Stomach smooth muscle (tissue), 2 donors: ENCODE data around the gene IGFBP3.

Experiments
- H3K27ac ChIP-seq: one replicate; pipeline ENCODE4 v1.7.0; 2013; ENCODE audit warnings: mild to moderate bottlenecking, low read length, inconsistent platforms
- H3K27me3 ChIP-seq, 2 donors: one replicate each; pipeline ENCODE4 v1.7.0; 2013; ENCODE audit warnings: low read length in 2 of 2; ENCODE audit not compliant: insufficient read depth in 2 of 2, control insufficient read depth in 1 of 2
- H3K36me3 ChIP-seq, 2 donors: one replicate each; pipeline ENCODE4 v1.7.0; 2013; ENCODE audit warnings: low read length in 2 of 2; ENCODE audit not compliant: control insufficient read depth in 2 of 2, insufficient read depth in 2 of 2
- H3K4me1 ChIP-seq: one replicate; pipeline ENCODE4 v1.7.0; 2013; ENCODE audit warnings: low read length; ENCODE audit not compliant: control insufficient read depth, insufficient read depth
- H3K4me3 ChIP-seq, 2 donors: one replicate each; pipeline ENCODE4 v1.7.0; 2013; ENCODE audit warnings: low read length in 2 of 2
- H3K9ac ChIP-seq, 2 donors: one replicate each; pipeline ENCODE4 v1.7.0; 2013; ENCODE audit warnings: low read length in 2 of 2, mild to moderate bottlenecking in 1 of 2
- H3K9me3 ChIP-seq, 2 donors: one replicate each; pipeline ENCODE4 v1.7.0; 2013; ENCODE audit warnings: low read length in 2 of 2; ENCODE audit not compliant: control insufficient read depth in 2 of 2
- donor health status: healthy.
- donor health status: Pancreatic carcinoma.

Gene IGFBP3

DNA sequence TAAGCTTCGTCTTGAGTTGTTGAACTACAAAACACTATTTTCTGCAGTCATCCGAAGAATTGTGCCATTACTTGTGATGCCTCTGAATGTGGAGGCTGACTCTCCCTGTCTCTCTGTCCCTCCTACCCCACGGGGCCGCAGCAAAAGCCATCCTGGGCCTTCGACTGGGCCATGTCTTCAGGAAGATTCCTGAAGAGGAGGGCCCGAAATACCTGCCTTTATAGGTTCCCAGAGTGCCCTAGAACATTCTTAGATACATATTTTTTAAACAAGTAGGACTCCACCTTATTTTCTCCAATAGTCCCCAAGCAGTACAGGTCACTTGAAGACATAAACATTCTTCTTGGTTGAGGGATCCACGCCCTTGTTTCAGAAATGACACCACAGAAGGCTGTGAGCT is 8.1 kb downstream of the IGFBP3 start:
- Histone ChIP-seq H3K36me3 (no peaks in the 10 kb centered on the region), H3K27ac (no peak overlapping the region), H3K9me3 (no peaks in the 10 kb centered on the region), H3K4me1 (peaks cover 3% of the 10 kb centered on the region), H3K9ac (no peak overlapping the region), H3K27me3 (peaks cover 6% of the 10 kb centered on the region in 2 donors), H3K4me3 (no peak overlapping the region)

DNA sequence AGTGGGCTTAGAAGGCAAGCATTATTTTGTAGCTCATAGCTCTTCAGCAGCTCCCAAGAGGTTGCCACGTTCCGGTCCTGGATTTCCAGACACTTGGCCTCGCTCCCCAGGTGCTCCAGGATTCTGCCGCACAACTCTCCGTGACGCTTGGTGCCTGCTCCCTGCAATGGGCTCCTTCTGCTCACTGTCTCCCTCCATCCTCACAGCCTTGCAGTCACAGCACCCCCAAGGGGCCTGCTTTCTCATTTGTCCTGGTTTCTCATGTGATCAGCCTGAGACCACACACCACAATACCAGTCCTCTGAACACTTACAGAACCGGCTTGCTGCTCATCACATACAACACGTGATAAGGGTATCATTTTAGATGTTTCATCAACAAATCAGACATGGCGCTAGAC is 9.8 kb downstream of the IGFBP3 start:
- no peaks in the 10 kb centered on the region for H3K36me3 ChIP-seq
- peaks cover 1 to 2% of the 10 kb centered on the region in 2 donors for H3K27me3 ChIP-seq
- no peak overlapping the region for H3K4me3 ChIP-seq
- no peak overlapping the region for H3K27ac ChIP-seq
- no peak overlapping the region for H3K9ac ChIP-seq
- H3K4me1 ChIP-seq: no peaks in the 10 kb centered on the region
- H3K9me3 ChIP-seq: no peaks in the 10 kb centered on the region

DNA sequence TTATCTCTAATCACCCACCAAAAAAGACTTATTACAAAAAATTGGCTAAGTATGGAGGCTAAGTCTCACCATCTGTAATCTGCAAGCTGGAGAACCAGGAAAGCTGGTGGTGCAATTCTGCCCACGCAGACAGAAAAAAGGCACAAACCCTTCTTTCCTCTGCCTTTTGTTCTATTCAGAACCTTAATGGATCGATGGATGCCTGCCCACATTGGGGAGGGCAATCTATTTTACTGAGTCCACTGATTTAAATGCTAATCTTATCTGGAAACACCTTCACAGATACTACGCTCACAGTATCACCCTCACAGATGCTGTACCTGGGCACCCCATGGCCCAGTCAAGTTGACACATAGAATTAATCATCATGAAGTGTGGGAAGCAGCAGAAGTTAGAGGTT is 10.2 kb downstream of the IGFBP3 start:
- Histone ChIP-seq H3K36me3 (no peaks in the 10 kb centered on the region), H3K4me1 (no peaks in the 10 kb centered on the region), H3K27ac (no peak overlapping the region), H3K9ac (no peak overlapping the region), H3K4me3 (no peak overlapping the region), H3K27me3 (peaks cover 0 to 2% of the 10 kb centered on the region in 2 donors), H3K9me3 (no peaks in the 10 kb centered on the region)

DNA sequence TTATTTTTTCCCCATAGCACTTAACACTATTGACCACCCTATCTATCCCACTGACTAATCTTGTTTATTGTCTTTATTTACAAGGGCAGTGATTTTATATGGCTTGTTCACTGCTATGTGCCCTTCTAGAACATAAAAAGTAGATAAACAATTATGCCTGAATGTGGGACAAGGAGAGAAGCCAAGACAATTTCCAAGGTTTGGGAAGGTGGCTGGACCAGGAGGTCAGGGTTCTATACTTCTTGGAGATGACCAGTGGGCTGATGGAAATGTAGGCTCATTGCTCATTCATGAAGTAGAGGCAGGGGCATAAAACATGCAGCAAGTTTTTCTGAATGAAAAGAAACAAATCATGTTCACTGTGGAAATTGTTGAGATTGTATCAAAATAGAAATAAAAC is 11.5 kb downstream of the IGFBP3 start:
- H3K9me3 ChIP-seq: no peaks in the 10 kb centered on the region

DNA sequence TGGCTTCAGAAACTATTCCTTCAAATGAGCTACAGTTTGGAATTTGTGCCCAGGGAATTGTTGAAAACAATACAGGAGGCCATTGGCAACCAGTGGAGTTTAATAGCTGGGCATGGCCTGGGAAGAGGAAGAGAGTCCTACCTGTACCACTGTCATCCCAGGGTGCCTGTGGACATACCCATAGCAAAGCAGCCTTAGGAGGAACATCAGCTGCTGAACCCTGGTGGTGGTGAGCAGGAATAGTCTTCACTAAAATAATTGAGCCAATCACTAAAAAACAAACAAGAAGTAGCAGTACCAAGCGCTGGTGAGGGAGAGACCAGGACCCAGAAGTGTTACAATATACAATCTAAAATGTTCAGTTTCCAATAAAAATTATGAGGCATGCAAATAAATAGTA is 18.3 kb downstream of the IGFBP3 start:
- Histone ChIP-seq H3K27ac (no peak overlapping the region), H3K4me1 (no peaks in the 10 kb centered on the region), H3K36me3 (no peaks in the 10 kb centered on the region), H3K27me3 (no peaks in the 10 kb centered on the region), H3K4me3 (no peak overlapping the region), H3K9me3 (no peaks in the 10 kb centered on the region), H3K9ac (no peak overlapping the region)

More for the DNA sequence above, 11.5 kb downstream of the IGFBP3 start:
- no peaks in the 10 kb centered on the region for H3K36me3 ChIP-seq
- no peak overlapping the region for H3K27ac ChIP-seq
- H3K4me3 ChIP-seq: no peak overlapping the region
- H3K9ac ChIP-seq: no peak overlapping the region
- no peaks in the 10 kb centered on the region for H3K4me1 ChIP-seq
- H3K27me3 ChIP-seq: peaks cover 0 to 2% of the 10 kb centered on the region in 2 donors

DNA sequence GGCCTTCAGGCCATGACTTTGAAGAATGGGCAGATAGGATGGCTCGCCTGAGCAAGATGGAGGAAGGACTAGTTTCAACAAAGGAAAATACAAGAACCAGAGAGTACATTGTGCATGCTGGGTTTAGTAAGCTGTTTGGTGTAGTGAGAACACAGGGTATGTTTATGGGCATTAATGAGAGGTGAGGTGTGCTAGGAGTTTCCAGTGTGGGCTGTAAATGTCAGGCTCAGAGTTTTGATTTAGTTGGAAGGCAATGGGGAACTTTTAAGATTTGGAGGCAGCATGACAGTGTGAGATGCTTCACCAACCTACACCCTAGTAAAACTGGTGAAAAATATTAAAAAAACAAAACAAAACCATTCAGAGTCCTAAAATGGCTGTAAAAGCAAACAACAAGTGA is 19.5 kb downstream of the IGFBP3 start:
- Histone ChIP-seq H3K4me3 (no peak overlapping the region), H3K4me1 (no peaks in the 10 kb centered on the region), H3K36me3 (no peaks in the 10 kb centered on the region), H3K27ac (no peak overlapping the region), H3K9ac (no peak overlapping the region), H3K27me3 (no peaks in the 10 kb centered on the region), H3K9me3 (peaks cover 0 to 2% of the 10 kb centered on the region in 2 donors)

DNA sequence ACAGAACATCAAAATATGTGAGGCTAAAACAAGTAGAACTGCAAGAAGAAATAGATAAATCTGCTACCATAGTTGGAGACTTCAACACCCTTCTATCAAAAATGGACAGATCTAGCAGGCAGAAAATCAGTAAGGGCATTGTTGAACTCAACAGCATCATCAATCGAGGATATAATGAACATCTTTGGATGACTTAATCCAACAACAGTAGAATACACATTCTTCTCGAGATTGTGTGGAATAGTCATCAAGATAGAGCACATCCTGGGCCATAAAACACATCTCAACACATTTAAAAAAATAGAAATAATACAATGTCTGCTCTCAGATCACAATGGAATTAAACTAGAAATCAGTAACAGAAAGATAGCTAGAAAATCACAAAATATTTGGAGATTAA is 22.9 kb downstream of the IGFBP3 start:
- no peaks in the 10 kb centered on the region for H3K36me3 ChIP-seq
- H3K27ac ChIP-seq: no peak overlapping the region
- no peak overlapping the region for H3K4me3 ChIP-seq
- H3K4me1 ChIP-seq: no peaks in the 10 kb centered on the region
- peaks cover 0 to 2% of the 10 kb centered on the region in 2 donors for H3K9me3 ChIP-seq
- H3K9ac ChIP-seq: no peak overlapping the region
- peaks cover 2 to 6% of the 10 kb centered on the region in 2 donors for H3K27me3 ChIP-seq

DNA sequence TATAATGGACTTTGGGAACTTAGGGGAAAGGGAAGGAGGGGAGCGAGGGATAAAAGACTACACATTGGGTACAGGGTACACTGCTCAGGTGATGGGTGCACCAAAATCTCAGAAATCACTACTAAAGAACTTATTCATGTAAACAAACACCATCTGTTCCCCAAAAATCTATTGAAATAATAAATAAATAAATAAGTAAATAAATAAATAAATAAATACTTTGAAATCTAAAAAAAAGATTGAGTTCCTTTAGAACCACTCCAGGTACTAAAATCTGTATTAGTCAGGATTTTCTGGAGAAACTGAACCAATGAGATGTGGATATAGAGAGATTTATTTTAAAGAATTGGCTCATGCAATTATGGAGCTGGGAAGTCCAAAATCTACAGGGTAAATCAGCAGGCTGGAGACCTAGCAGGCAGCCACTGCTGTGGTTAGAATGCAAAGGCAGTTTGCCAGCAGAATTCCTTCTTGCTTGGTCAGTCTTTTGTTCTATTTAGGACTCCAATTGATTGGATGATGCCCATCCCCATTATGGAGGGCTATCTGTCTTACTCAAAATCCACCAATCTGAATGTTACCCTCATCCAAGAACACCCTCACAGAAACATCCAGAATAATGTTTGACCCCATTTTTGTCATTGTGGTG is 23.9 kb downstream of the IGFBP3 start:
- peaks cover 0 to 2% of the 10 kb centered on the region in 2 donors for H3K9me3 ChIP-seq
- no peak overlapping the region for H3K27ac ChIP-seq
- H3K36me3 ChIP-seq: no peaks in the 10 kb centered on the region
- peaks cover 5 to 6% of the 10 kb centered on the region in 2 donors for H3K27me3 ChIP-seq
- H3K4me3 ChIP-seq: no peak overlapping the region
- no peaks in the 10 kb centered on the region for H3K4me1 ChIP-seq
- no peak overlapping the region for H3K9ac ChIP-seq

DNA sequence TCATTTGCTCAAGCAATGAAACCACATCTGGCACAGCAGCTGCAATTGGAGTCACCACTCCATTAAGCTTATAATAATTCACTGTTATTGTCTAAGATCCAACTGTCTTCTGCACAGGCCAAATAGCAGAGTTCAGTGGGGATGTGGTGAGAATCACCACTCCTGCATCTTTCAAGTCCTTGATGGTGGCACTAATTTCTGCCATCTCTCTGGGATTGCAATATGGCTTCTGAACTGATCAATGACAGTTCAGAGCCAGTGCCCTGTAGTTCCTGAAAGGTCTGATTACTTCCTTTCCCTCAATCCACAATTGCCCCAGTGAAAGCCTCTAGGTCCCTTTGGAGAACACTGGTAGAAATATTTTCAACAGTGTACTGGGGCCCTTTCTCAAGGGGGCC is 26.4 kb downstream of the IGFBP3 start:
- Histone ChIP-seq H3K27me3 (peaks cover 8 to 11% of the 10 kb centered on the region in 2 donors), H3K36me3 (no peaks in the 10 kb centered on the region), H3K27ac (no peak overlapping the region), H3K9me3 (peaks cover 0 to 2% of the 10 kb centered on the region in 2 donors), H3K4me1 (no peaks in the 10 kb centered on the region), H3K4me3 (no peak overlapping the region), H3K9ac (no peak overlapping the region)

DNA sequence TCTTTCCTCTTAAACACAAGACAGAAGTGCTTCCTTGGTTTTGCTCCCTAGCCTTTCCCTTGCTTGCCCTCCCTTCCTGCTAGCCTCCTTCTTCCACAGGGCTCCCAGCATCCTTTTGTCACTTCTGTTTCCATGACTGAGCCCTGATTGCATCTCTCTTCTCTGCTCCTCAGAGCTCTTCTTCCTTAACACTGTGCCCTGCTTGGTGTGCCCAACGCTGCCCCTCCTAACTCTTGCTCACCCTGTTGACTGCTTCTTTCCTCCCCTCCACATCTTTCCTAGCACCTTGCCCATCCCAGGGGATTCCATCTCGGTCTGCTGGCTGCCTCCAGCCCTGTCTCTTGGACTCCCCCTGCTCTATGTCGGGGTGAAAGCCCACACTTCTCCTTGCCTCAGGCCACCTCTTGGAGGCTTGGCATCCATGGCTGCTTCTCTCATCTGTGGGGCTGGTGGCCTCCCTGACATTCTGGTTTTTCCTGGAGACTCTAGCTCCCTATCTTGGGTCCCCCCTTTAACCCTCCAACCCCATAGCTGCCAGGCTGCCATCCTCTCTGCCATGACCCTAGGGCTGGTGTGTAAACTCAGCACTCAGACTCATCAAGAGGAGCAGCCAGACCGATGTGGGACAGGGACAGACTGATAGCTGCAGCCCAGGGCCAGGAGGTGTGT is 26.9 kb downstream of the IGFBP3 start:
- Histone ChIP-seq H3K27me3 (peaks cover 13 to 16% of the 10 kb centered on the region in 2 donors), H3K4me3 (no peak overlapping the region), H3K9me3 (peaks cover 0 to 2% of the 10 kb centered on the region in 2 donors), H3K27ac (no peak overlapping the region), H3K36me3 (no peaks in the 10 kb centered on the region), H3K4me1 (no peaks in the 10 kb centered on the region), H3K9ac (no peak overlapping the region)

DNA sequence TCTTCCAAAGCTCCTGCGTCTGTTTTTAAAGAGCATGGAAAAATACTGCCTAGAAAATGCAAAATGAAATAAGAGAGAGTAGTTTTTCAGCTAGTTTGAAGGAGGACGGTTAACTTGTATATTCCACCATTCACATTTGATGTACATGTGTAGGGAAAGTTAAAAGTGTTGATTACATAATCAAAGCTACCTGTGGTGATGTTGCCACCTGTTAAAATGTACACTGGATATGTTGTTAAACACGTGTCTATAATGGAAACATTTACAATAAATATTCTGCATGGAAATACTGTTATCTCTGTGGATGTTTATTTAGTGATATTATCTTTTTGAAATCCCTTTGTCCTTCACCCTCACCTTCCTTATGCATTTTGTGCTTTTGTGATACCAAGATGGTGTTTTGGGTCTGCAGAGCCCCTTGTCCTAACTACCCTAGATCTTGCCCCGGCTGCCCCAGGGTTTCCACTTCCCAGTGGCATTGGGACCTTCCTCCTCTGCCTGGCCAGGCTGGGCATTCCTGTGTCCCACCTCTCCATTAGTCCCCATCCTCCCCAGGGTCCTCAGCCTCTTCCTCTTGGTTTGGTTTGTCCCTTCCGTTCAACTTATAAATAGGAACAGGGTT is 27.6 kb downstream of the IGFBP3 start:
- no peak overlapping the region for H3K9ac ChIP-seq
- H3K27ac ChIP-seq: no peak overlapping the region
- no peaks in the 10 kb centered on the region for H3K36me3 ChIP-seq
- H3K9me3 ChIP-seq: peaks cover 0 to 2% of the 10 kb centered on the region in 2 donors
- peaks cover 15 to 23% of the 10 kb centered on the region in 2 donors for H3K27me3 ChIP-seq
- peaks cover 2% of the 10 kb centered on the region for H3K4me1 ChIP-seq
- H3K4me3 ChIP-seq: no peak overlapping the region
